Nephron progenitor cell (in vitro differentiated cells): ENCODE results near the gene GALNS.

Experiments
- DNase-seq: peaks from one replicate; pipeline ENCODE4 v3.0.0; 2021
- H3K27ac Mint-ChIP-seq: 2 replicates; pipeline ENCODE4 v1.8.0; 2021; ENCODE audit warnings: mild to moderate bottlenecking, moderate library complexity, mixed read lengths
- H3K27me3 Mint-ChIP-seq: 2 replicates; pipeline ENCODE4 v1.8.0; 2021; ENCODE audit warnings: mild to moderate bottlenecking, low read depth, mixed read lengths; ENCODE audit not compliant: poor library complexity
- H3K36me3 Mint-ChIP-seq: 2 replicates; pipeline ENCODE4 v1.8.0; 2021; ENCODE audit warnings: low read depth, mixed read lengths
- H3K4me1 Mint-ChIP-seq: 2 replicates; pipeline ENCODE4 v1.8.0; 2021; ENCODE audit warnings: mixed read lengths
- H3K4me3 Mint-ChIP-seq: 2 replicates; pipeline ENCODE4 v1.8.0; 2021; ENCODE audit warnings: mild to moderate bottlenecking, moderate library complexity, mixed read lengths
- H3K9me3 Mint-ChIP-seq: 2 replicates; pipeline ENCODE4 v1.8.0; 2021; ENCODE audit warnings: mild to moderate bottlenecking, moderate library complexity, mixed read lengths
- CTCF ChIP-seq: fragments of 200-600 bp; sonication (generic); IDR thresholded peaks from 2 replicates; pipeline ENCODE4 v1.5.0; 2021; ENCODE audit warnings: antibody characterized with exemption

GALNS gene

GRCh38 chr16:88764913-88765349 is 91.8 kb downstream of the GALNS start:
- H3K27ac Mint-ChIP-seq, result no peak overlapping the region
- H3K9me3 Mint-ChIP-seq, result no peaks in the 10 kb centered on the region
- no peak for DNase-seq
- peaks cover 50% of the 10 kb centered on the region for H3K4me1 Mint-ChIP-seq
- H3K27me3 Mint-ChIP-seq, result peaks cover 23% of the 10 kb centered on the region
- TF ChIP-seq CTCF, result no peak
- H3K36me3 Mint-ChIP-seq, result no peaks in the 10 kb centered on the region
- H3K4me3 Mint-ChIP-seq, result no peak overlapping the region

- Mint-ChIP-seq H3K9me3 (no peaks in the 10 kb centered on the region), H3K36me3 (no peaks in the 10 kb centered on the region), H3K27ac (no peak overlapping the region), H3K4me1 (peaks cover 47% of the 10 kb centered on the region), H3K27me3 (peaks cover 23% of the 10 kb centered on the region), H3K4me3 (no peak overlapping the region)
- no peak for DNase-seq
- no peak for TF ChIP-seq CTCF
Observed at GRCh38 chr16:88764080-88764479, 92.7 kb downstream of the GALNS start.
